Mesenchymal stem cell (in vitro differentiated cells and primary cell): ENCODE data around the gene FOXJ1.

Experiments used
- DNase-seq: peaks from one replicate; pipeline ENCODE4 v3.0.0-alpha.2; 2013
- H2AFZ ChIP-seq: one replicate; pipeline ENCODE4 v1.6.1; 2013; ENCODE audit warnings: low read depth, mild to moderate bottlenecking, control low read depth, inconsistent platforms, low read length, moderate library complexity
- H2AK5ac ChIP-seq: 2 replicates; pipeline ENCODE4 v1.6.1; 2013; ENCODE audit warnings: low read length, moderate library complexity, mild to moderate bottlenecking, inconsistent platforms; ENCODE audit not compliant: severe bottlenecking
- H2BK120ac ChIP-seq: one replicate; pipeline ENCODE4 v1.6.1; 2013; ENCODE audit warnings: low read depth, mild to moderate bottlenecking, inconsistent platforms, low read length, moderate library complexity
- H2BK12ac ChIP-seq, 2 experiments: one replicate each; pipeline ENCODE4 v1.6.1; 2013; ENCODE audit warnings: inconsistent platforms in 2 of 2, low read length in 2 of 2, mild to moderate bottlenecking in 2 of 2, moderate library complexity in 2 of 2, control low read depth in 1 of 2
- H2BK15ac ChIP-seq: one replicate; pipeline ENCODE4 v1.6.1; 2013; ENCODE audit warnings: mild to moderate bottlenecking, low read depth, inconsistent platforms; ENCODE audit not compliant: poor library complexity, severe bottlenecking
- H2BK5ac ChIP-seq: 2 replicates; pipeline ENCODE4 v1.6.1; 2013; ENCODE audit warnings: low read depth, mild to moderate bottlenecking, low read length, control low read depth, inconsistent platforms; ENCODE audit not compliant: poor library complexity, severe bottlenecking
- H3K14ac ChIP-seq, 2 experiments: one replicate each; pipeline ENCODE4 v1.6.1; 2013; ENCODE audit warnings: inconsistent platforms in 2 of 2, low read length in 2 of 2, control low read depth in 1 of 2, mild to moderate bottlenecking in 1 of 2, moderate library complexity in 1 of 2
- H3K18ac ChIP-seq, 2 experiments: one replicate each; pipeline ENCODE4 v1.6.1; 2013; ENCODE audit warnings: inconsistent platforms in 2 of 2, low read length in 2 of 2, control low read depth in 1 of 2, low read depth in 1 of 2, mild to moderate bottlenecking in 1 of 2
- H3K23ac ChIP-seq, 2 experiments: one replicate each; pipeline ENCODE4 v1.6.1; 2013; ENCODE audit warnings: inconsistent platforms in 2 of 2, low read length in 2 of 2, mild to moderate bottlenecking in 2 of 2, moderate library complexity in 2 of 2, control low read depth in 1 of 2
- H3K27ac ChIP-seq: 2 replicates; pipeline ENCODE4 v1.5.1; 2013; ENCODE audit warnings: mild to moderate bottlenecking, moderate library complexity, low read length, control low read depth, inconsistent platforms; ENCODE audit not compliant: poor library complexity, severe bottlenecking
- H3K27me3 ChIP-seq, 2 experiments: 2 replicates each; pipeline versions ENCODE4 v1.6.1 to v1.7.0; 2013; ENCODE audit warnings: low read length in 2 of 2, mild to moderate bottlenecking in 2 of 2, moderate library complexity in 2 of 2, control low read depth in 1 of 2, inconsistent platforms in 1 of 2; ENCODE audit not compliant: control insufficient read depth in 1 of 2, insufficient read depth in 1 of 2
- H3K36me3 ChIP-seq, 2 experiments: 2 replicates each; pipeline versions ENCODE4 v1.6.1 to v1.7.0; 2013; ENCODE audit warnings: low read length in 2 of 2, control low read depth in 1 of 2, inconsistent platforms in 1 of 2, low read depth in 1 of 2, mild to moderate bottlenecking in 1 of 2; ENCODE audit not compliant: insufficient read depth in 2 of 2, control insufficient read depth in 1 of 2
- H3K4ac ChIP-seq, 2 experiments: one replicate each; pipeline ENCODE4 v1.6.1; 2013; ENCODE audit warnings: inconsistent platforms in 2 of 2, low read length in 2 of 2, mild to moderate bottlenecking in 2 of 2, moderate library complexity in 2 of 2, control low read depth in 1 of 2, low read depth in 1 of 2
- H3K4me1 ChIP-seq: 2 replicates; pipeline ENCODE4 v1.6.1; 2013; ENCODE audit warnings: low read depth, low read length, control low read depth; ENCODE audit not compliant: control insufficient read depth, insufficient read depth
- H3K4me2 ChIP-seq: 2 replicates; pipeline ENCODE4 v1.6.1; 2013; ENCODE audit warnings: low read length, mild to moderate bottlenecking, inconsistent platforms; ENCODE audit not compliant: poor library complexity, severe bottlenecking
- H3K4me3 ChIP-seq, 2 experiments: 2 replicates each; pipeline versions ENCODE4 v1.5.1 to v1.7.0; 2013; ENCODE audit warnings: low read length in 2 of 2, mild to moderate bottlenecking in 2 of 2, control low read depth in 1 of 2, low read depth in 1 of 2; ENCODE audit not compliant: insufficient read depth in 1 of 2
- H3K79me1 ChIP-seq: replicated peaks from 2 replicates; pipeline ENCODE4 v1.6.1; 2013; ENCODE audit warnings: mild to moderate bottlenecking, control low read depth, low read length, inconsistent platforms; ENCODE audit not compliant: poor library complexity, severe bottlenecking
- H3K9ac ChIP-seq: 2 replicates; pipeline ENCODE4 v1.7.0; 2013; ENCODE audit warnings: mild to moderate bottlenecking, low read length, moderate library complexity
- H3K9me3 ChIP-seq: 2 replicates; pipeline ENCODE4 v1.7.0; 2013; ENCODE audit warnings: mild to moderate bottlenecking, low read length; ENCODE audit not compliant: control insufficient read depth
- H4K8ac ChIP-seq: one replicate; pipeline ENCODE4 v1.6.1; 2013; ENCODE audit warnings: inconsistent platforms, mild to moderate bottlenecking, low read length, moderate library complexity
- H4K91ac ChIP-seq: one replicate; pipeline ENCODE4 v1.6.1; 2013; ENCODE audit warnings: mild to moderate bottlenecking, low read length, inconsistent platforms
- WGBS: methylation state at CpG from one replicate; pipeline ENCODE4 v1.1.7; 2013; ENCODE audit warnings: mixed read lengths; 5-methylcytosine and 5-hydroxymethylcytosine counted together

FOXJ1 gene

GRCh38 chr17:76124582-76125390 lies 16.3 kb downstream of the FOXJ1 start:
- Histone ChIP-seq H2AFZ (no peak overlapping the region), H4K91ac (no peak overlapping the region), H4K8ac (no peak overlapping the region), H2BK12ac (no peak overlapping the region), H3K23ac (no peak overlapping the region), H3K4me3 (no peak overlapping the region), H3K27ac (no peak overlapping the region), H3K27me3 (peaks cover 0 to 45% of the 10 kb centered on the region in 2 experiments), H3K9me3 (no peaks in the 10 kb centered on the region), H2BK5ac (no peak overlapping the region), H3K79me1 (no peaks in the 10 kb centered on the region), H3K4ac (no peak overlapping the region), H2AK5ac (no peak overlapping the region), H3K9ac (no peak overlapping the region), H3K4me2 (no peak overlapping the region), H3K14ac (no peak overlapping the region), H3K4me1 (peaks cover 12% of the 10 kb centered on the region), H2BK15ac (no peak overlapping the region), H3K18ac (no peak overlapping the region), H3K36me3 (no peaks in the 10 kb centered on the region), H2BK120ac (no peak overlapping the region)
- WGBS, result 89% methylated on average over 20 of the region's 22 CpGs
- DNase-seq, result no peak

- Histone ChIP-seq H2BK12ac (no peak overlapping the region), H3K36me3 (no peaks in the 10 kb centered on the region), H4K91ac (no peak overlapping the region), H3K18ac (no peak overlapping the region), H4K8ac (no peak overlapping the region), H3K14ac (no peak overlapping the region), H2BK5ac (no peak overlapping the region), H3K4me2 (no peak overlapping the region), H3K23ac (no peak overlapping the region), H3K9ac (no peak overlapping the region), H3K4me3 (no peak overlapping the region), H2BK15ac (no peak overlapping the region), H3K27ac (no peak overlapping the region), H3K4ac (no peak overlapping the region), H2BK120ac (no peak overlapping the region), H2AFZ (no peak overlapping the region), H3K27me3 (peaks cover 0 to 45% of the 10 kb centered on the region in 2 experiments), H3K4me1 (peaks cover 16% of the 10 kb centered on the region), H2AK5ac (no peak overlapping the region), H3K79me1 (no peaks in the 10 kb centered on the region), H3K9me3 (no peaks in the 10 kb centered on the region)
- no peak for DNase-seq
- 69% methylated on average over 9 of the region's 9 CpGs for WGBS
Measured at GRCh38 chr17:76123749-76124581, 17.1 kb downstream of the FOXJ1 start.

- H3K27ac ChIP-seq, result no peak overlapping the region
- no peak overlapping the region for H2BK5ac ChIP-seq
- 78% methylated on average over 5 of the region's 5 CpGs for WGBS
- H2BK120ac ChIP-seq, result no peak overlapping the region
- H3K9me3 ChIP-seq, result no peaks in the 10 kb centered on the region
- H3K14ac ChIP-seq, result no peak overlapping the region
- no peaks in the 10 kb centered on the region for H3K36me3 ChIP-seq
- no peak overlapping the region for H2BK12ac ChIP-seq
- H3K4me1 ChIP-seq, result peaks cover 16% of the 10 kb centered on the region
- no peak overlapping the region for H2AFZ ChIP-seq
- no peak overlapping the region for H3K4me2 ChIP-seq
- H3K4ac ChIP-seq, result no peak overlapping the region
- DNase-seq, result no peak
- peaks cover 0 to 41% of the 10 kb centered on the region in 2 experiments for H3K27me3 ChIP-seq
- H4K8ac ChIP-seq, result no peak overlapping the region
- no peaks in the 10 kb centered on the region for H3K79me1 ChIP-seq
- no peak overlapping the region for H3K4me3 ChIP-seq
- no peak overlapping the region for H4K91ac ChIP-seq
- no peak overlapping the region for H3K9ac ChIP-seq
- H3K23ac ChIP-seq, result no peak overlapping the region
- H3K18ac ChIP-seq, result no peak overlapping the region
- no peak overlapping the region for H2BK15ac ChIP-seq
- no peak overlapping the region for H2AK5ac ChIP-seq
Measured at GRCh38 chr17:76123191-76123499, 17.9 kb downstream of the FOXJ1 start.

GRCh38 chr17:76122431-76123190 lies 18.4 kb downstream of the FOXJ1 start:
- H3K4me1 ChIP-seq, result peaks cover 16% of the 10 kb centered on the region
- H3K27ac ChIP-seq, result no peak overlapping the region
- no peak overlapping the region for H3K23ac ChIP-seq
- H3K18ac ChIP-seq, result no peak overlapping the region
- peak overlapping the region in 1 of 2 experiments; percentile 11 for H2BK12ac ChIP-seq
- no peak overlapping the region for H3K4me2 ChIP-seq
- no peaks in the 10 kb centered on the region for H3K36me3 ChIP-seq
- peak overlapping the region; percentile 2 for H2AFZ ChIP-seq
- 88% methylated on average over 17 of the region's 24 CpGs for WGBS
- no peak overlapping the region for H2BK120ac ChIP-seq
- no peak for DNase-seq
- H2BK5ac ChIP-seq, result no peak overlapping the region
- H2AK5ac ChIP-seq, result no peak overlapping the region
- H2BK15ac ChIP-seq, result no peak overlapping the region
- no peaks in the 10 kb centered on the region for H3K9me3 ChIP-seq
- peaks cover 0 to 40% of the 10 kb centered on the region in 2 experiments for H3K27me3 ChIP-seq
- peak overlapping the region; percentile 80 for H3K9ac ChIP-seq
- no peak overlapping the region for H4K91ac ChIP-seq
- no peak overlapping the region for H3K4me3 ChIP-seq
- H3K14ac ChIP-seq, result no peak overlapping the region
- no peak overlapping the region for H3K4ac ChIP-seq
- H4K8ac ChIP-seq, result peak overlapping the region; percentile 10
- no peaks in the 10 kb centered on the region for H3K79me1 ChIP-seq
